ENCODE measurements around the gene GANAB.

The GANAB gene

DNA sequence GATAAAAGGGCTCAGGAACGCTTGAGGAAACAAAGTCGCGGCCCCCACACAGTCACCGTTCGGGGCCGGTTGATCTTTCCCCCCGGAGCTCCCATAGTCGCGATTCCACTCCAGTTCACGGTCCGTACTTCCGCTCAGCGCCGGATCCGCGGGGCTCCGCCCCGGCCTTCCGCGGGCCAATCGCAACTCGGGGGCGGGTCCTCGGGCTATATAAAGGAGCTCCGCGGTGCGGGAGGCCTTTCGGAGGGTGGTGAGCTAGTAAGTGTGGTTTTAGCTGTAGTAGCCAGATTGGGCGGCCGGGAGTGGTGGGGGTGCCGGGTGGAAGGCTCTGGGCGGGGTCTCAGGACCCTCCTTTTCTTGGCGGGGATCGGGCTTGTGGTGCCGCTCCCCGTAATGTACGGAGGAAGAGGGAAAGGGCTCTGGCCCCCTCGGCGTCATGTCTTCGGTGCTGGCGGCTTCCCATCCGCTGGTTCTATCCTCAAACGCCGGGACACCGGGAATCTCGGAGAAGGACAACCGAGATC lies 18.7 kb upstream of the GANAB start, which contains the start of the genes C11orf98 and CSKMT:
C11orf98 (minus strand) TSS at position 136 of the 524 bp plus-strand sequence; CDS start at position 95, 41 bp downstream.
CSKMT (plus strand) TSS at position 238 of the 524 bp plus-strand sequence. CDS start 568 bp downstream, outside the sequence.
- peak within 1 kb of the TSS; percentile 98 for H3K56ac ChIP-seq (ENCODE audit: low read length)
- no peaks in the 10 kb centered on the region for H3K4me1 ChIP-seq (ENCODE audit: control insufficient read depth, low read depth, low read length)
- H2AK5ac ChIP-seq (ENCODE audit: low read length): peak within 1 kb of the TSS; percentile 20
- H3K4ac ChIP-seq (ENCODE audit: low read depth, low read length): peak within 1 kb of the TSS; percentile 98
- H3K23ac ChIP-seq (ENCODE audit: low read length): peak within 1 kb of the TSS; percentile 94
- peak within 1 kb of the TSS; percentile 55 for H2BK120ac ChIP-seq (ENCODE audit: low read depth, low read length)
- H3K9ac ChIP-seq (ENCODE audit: low read length): peak within 1 kb of the TSS; percentile 96
- H3K79me1 ChIP-seq (ENCODE audit: low read length): peaks cover 15% of the 10 kb centered on the region
- WGBS (ENCODE audit: extremely low coverage, insufficient coverage, low lambda C conversion rate): no CpG with 5 or more reads among the region's 47 CpGs
- DNase-seq: peak; percentile 96
- H3K27ac ChIP-seq (ENCODE audit: low read depth, low read length): peak within 1 kb of the TSS; percentile 99
- peaks cover 4% of the 10 kb centered on the region for H3K36me3 ChIP-seq (ENCODE audit: control insufficient read depth, insufficient read depth, low read length)
- H2BK5ac ChIP-seq (ENCODE audit: low read length): peak within 1 kb of the TSS; percentile 63
- H3K4me3 ChIP-seq (ENCODE audit: low read length): peak within 1 kb of the TSS; percentile 98
- peak within 1 kb of the TSS; percentile 69 for H3K4me2 ChIP-seq (ENCODE audit: low read length)
- peaks cover 33% of the 10 kb centered on the region for H3K79me2 ChIP-seq (ENCODE audit: control insufficient read depth, insufficient read depth, low read length)
- H3K27me3 ChIP-seq (ENCODE audit: insufficient read depth, low read length, poor library complexity): no peaks in the 10 kb centered on the region
- H4K8ac ChIP-seq (ENCODE audit: low read depth, low read length): peak within 1 kb of the TSS; percentile 42
- no peak within 1 kb of the TSS for H2BK15ac ChIP-seq (replicated peaks; ENCODE audit: low read depth)
- H4K5ac ChIP-seq (ENCODE audit: low read length): no peak within 1 kb of the TSS
- peak within 1 kb of the TSS; percentile 100 for H3K18ac ChIP-seq (ENCODE audit: low read length)

DNA sequence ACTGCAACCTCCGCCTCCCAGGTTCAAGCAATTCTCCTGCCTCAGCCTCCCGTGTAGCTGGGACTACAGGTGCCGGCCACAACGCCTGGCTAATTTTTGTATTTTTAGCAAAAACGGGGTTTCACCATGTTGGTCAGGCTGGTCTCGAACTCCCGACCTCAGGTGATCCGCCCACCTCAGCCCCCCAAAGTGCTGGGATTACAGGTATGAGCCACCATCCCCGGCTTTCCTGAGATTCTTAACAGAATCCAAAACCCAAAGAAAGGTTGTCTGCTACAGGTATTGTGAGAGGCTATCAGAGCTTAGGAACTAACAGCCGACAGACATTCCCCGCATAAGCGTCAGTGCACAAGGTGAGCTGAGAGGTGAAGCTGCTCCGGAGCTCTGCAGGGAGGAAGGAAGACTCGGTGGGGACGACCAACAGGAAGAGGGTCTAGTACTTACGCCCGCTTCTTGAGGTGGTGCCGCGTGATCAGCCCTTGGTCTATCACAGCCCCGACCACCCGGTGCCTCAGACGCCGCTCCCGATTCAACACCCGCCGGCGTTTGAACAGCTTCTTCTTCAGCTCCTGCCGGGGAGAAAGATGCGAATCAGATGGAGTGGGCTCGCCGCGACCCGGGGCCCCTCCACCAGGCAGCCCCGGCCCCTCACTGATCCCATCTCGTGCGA lies 18.1 kb upstream of the GANAB start:
- H3K79me1 ChIP-seq (ENCODE audit: low read length): peaks cover 15% of the 10 kb centered on the region
- no peaks in the 10 kb centered on the region for H3K4me1 ChIP-seq (ENCODE audit: control insufficient read depth, low read depth, low read length)
- H3K18ac ChIP-seq (ENCODE audit: low read length): peak overlapping the region; percentile 100
- H2BK15ac ChIP-seq (replicated peaks; ENCODE audit: low read depth): no peak overlapping the region
- DNase-seq: peak; percentile 92
- no peaks in the 10 kb centered on the region for H3K27me3 ChIP-seq (ENCODE audit: insufficient read depth, low read length, poor library complexity)
- H3K27ac ChIP-seq (ENCODE audit: low read depth, low read length): peak overlapping the region; percentile 99
- no peak overlapping the region for H4K5ac ChIP-seq (ENCODE audit: low read length)
- peak overlapping the region; percentile 50 for H3K4me2 ChIP-seq (ENCODE audit: low read length)
- H3K23ac ChIP-seq (ENCODE audit: low read length): peak overlapping the region; percentile 94
- H2BK120ac ChIP-seq (ENCODE audit: low read depth, low read length): peak overlapping the region; percentile 55
- peak overlapping the region; percentile 63 for H2BK5ac ChIP-seq (ENCODE audit: low read length)
- peaks cover 4% of the 10 kb centered on the region for H3K36me3 ChIP-seq (ENCODE audit: control insufficient read depth, insufficient read depth, low read length)
- peak overlapping the region; percentile 98 for H3K4me3 ChIP-seq (ENCODE audit: low read length)
- no peak overlapping the region for H2AK5ac ChIP-seq (ENCODE audit: low read length)
- peak overlapping the region; percentile 93 for H3K9ac ChIP-seq (ENCODE audit: low read length)
- H3K4ac ChIP-seq (ENCODE audit: low read depth, low read length): peak overlapping the region; percentile 98
- peaks cover 33% of the 10 kb centered on the region for H3K79me2 ChIP-seq (ENCODE audit: control insufficient read depth, insufficient read depth, low read length)
- H4K8ac ChIP-seq (ENCODE audit: low read depth, low read length): no peak overlapping the region
- WGBS (ENCODE audit: extremely low coverage, insufficient coverage, low lambda C conversion rate): no CpG with 5 or more reads among the region's 36 CpGs
- H3K56ac ChIP-seq (ENCODE audit: low read length): peak overlapping the region; percentile 98

DNA sequence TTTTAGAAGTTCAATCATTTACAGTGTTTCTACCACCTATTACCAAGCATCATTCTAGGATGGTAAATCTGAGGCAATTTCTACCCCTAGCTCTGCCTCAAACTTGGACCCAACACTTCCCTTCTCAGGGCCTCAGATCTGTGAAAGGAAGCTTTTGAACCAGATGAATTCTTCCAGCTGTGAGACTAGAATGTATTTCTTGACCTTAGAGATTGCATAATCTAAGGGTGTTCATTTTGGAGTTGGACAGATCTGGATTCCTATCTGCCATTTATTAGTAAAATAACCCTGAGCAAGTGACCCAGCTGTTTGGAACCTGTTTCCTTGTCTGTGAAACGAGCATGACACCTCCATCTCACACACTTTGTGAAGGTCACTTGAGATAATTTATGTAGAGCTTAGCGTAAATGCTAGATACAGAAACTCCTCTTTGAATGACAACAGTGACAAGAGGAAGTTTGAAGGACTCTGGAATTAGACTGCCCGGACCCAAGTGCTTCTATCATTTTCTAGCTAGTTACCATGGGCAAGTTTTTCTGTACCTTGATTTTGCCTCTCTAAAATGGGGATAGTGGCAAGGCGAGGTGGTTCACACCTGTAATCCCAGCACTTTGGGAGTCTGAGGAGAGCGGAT lies 10.5 kb upstream of the GANAB start:
- Histone ChIP-seq H3K23ac (ENCODE audit: low read length) (no peak overlapping the region), H3K4me3 (ENCODE audit: low read length) (no peak overlapping the region), H3K36me3 (ENCODE audit: control insufficient read depth, insufficient read depth, low read length) (no peaks in the 10 kb centered on the region), H2BK15ac (replicated peaks; ENCODE audit: low read depth) (no peak overlapping the region), H3K4ac (ENCODE audit: low read depth, low read length) (no peak overlapping the region), H2AK5ac (ENCODE audit: low read length) (no peak overlapping the region), H2BK5ac (ENCODE audit: low read length) (no peak overlapping the region), H3K4me2 (ENCODE audit: low read length) (no peak overlapping the region), H3K9ac (ENCODE audit: low read length) (no peak overlapping the region), H4K8ac (ENCODE audit: low read depth, low read length) (no peak overlapping the region), H3K4me1 (ENCODE audit: control insufficient read depth, low read depth, low read length) (peaks cover 2% of the 10 kb centered on the region), H3K79me2 (ENCODE audit: control insufficient read depth, insufficient read depth, low read length) (peaks cover 7% of the 10 kb centered on the region), H3K27ac (ENCODE audit: low read depth, low read length) (no peak overlapping the region), H4K5ac (ENCODE audit: low read length) (no peak overlapping the region), H3K27me3 (ENCODE audit: insufficient read depth, low read length, poor library complexity) (peaks cover 3% of the 10 kb centered on the region), H3K18ac (ENCODE audit: low read length) (no peak overlapping the region), H2BK120ac (ENCODE audit: low read depth, low read length) (no peak overlapping the region), H3K56ac (ENCODE audit: low read length) (no peak overlapping the region), H3K79me1 (ENCODE audit: low read length) (peaks cover 6% of the 10 kb centered on the region)
- no CpG with 5 or more reads among the region's 5 CpGs for whole genome bisulfite sequencing (ENCODE audit: extremely low coverage, insufficient coverage, low lambda C conversion rate)
- DNase-seq: no peak

DNA sequence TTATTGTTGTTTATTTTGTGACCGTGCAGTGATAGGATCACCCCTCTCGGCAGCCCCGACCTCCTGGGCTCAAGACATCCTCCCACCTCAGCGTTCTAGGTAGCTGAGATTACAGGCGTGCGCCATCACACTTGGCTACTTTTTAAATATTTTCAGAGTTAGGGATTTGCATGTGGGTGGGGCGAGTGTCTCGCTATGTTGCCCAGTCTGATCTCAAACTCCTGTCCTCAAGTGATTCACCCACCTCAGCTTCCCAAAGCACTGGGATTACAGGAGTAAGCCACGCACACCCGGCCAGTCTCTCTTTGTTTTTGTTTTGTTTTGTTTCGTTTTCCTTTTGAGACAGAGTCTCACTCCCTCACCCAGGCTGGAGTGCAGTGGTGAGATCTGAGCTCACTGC lies 7.9 kb upstream of the GANAB start:
- Histone ChIP-seq H3K4ac (ENCODE audit: low read depth, low read length) (no peak overlapping the region), H3K4me2 (ENCODE audit: low read length) (no peak overlapping the region), H3K27ac (ENCODE audit: low read depth, low read length) (no peak overlapping the region), H3K36me3 (ENCODE audit: control insufficient read depth, insufficient read depth, low read length) (peaks cover 3% of the 10 kb centered on the region), H2AK5ac (ENCODE audit: low read length) (no peak overlapping the region), H4K8ac (ENCODE audit: low read depth, low read length) (no peak overlapping the region), H3K9ac (ENCODE audit: low read length) (no peak overlapping the region), H3K56ac (ENCODE audit: low read length) (no peak overlapping the region), H3K4me1 (ENCODE audit: control insufficient read depth, low read depth, low read length) (peaks cover 2% of the 10 kb centered on the region), H3K27me3 (ENCODE audit: insufficient read depth, low read length, poor library complexity) (peaks cover 3% of the 10 kb centered on the region), H2BK120ac (ENCODE audit: low read depth, low read length) (no peak overlapping the region), H2BK5ac (ENCODE audit: low read length) (no peak overlapping the region), H3K79me2 (ENCODE audit: control insufficient read depth, insufficient read depth, low read length) (peaks cover 10% of the 10 kb centered on the region), H3K79me1 (ENCODE audit: low read length) (peaks cover 10% of the 10 kb centered on the region), H3K18ac (ENCODE audit: low read length) (no peak overlapping the region), H3K23ac (ENCODE audit: low read length) (no peak overlapping the region), H4K5ac (ENCODE audit: low read length) (no peak overlapping the region), H3K4me3 (ENCODE audit: low read length) (no peak overlapping the region), H2BK15ac (replicated peaks; ENCODE audit: low read depth) (no peak overlapping the region)
- WGBS (ENCODE audit: extremely low coverage, insufficient coverage, low lambda C conversion rate): no CpG with 5 or more reads among the region's 11 CpGs
- DNase-seq: no peak

DNA sequence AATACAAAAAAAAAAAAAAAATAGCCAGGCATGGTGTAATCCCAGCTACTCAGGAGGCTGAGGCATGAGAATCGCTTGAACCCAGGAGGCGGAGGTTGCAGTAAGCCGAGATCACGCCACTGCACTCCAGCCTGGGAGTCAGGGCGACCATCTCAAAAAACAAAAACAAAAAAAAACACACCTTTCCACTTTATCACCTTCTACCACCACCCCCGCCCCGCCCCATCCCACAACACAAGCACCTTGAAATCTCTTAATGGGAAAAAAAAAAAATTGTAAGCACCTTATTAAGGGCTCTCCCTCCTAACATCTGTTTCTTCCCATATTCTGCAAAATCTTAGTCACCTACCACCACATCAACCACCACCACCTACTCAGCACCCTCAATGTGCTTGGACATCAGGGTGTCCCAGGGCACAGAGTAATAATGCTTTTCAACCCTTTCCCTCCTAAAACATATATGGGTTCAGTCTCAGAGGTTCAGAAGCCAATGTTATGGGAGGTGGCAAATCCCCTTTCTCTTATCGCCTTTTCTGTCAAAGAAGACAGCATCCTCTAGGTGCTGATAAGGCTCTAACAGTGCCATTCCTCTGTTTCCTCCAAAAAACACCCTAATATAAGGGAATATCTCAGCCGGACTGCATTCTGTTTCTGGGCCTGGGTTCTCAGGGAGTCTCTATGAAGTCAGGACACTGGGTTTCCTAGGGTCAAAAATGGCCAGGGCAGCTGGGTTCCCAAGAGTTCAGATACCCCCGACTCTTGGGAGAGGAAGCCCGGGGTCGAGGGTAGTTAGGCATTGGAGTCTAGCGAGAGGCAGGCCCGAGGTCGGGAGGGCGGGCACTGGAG lies 6.0 kb upstream of the GANAB start:
- peaks cover 11% of the 10 kb centered on the region for H3K79me1 ChIP-seq (ENCODE audit: low read length)
- DNase-seq: no peak
- H3K4me1 ChIP-seq (ENCODE audit: control insufficient read depth, low read depth, low read length): peaks cover 2% of the 10 kb centered on the region
- no peak overlapping the region for H2BK5ac ChIP-seq (ENCODE audit: low read length)
- peak overlapping the region; percentile 24 for H3K4ac ChIP-seq (ENCODE audit: low read depth, low read length)
- H2AK5ac ChIP-seq (ENCODE audit: low read length): peak overlapping the region; percentile 51
- peak overlapping the region; percentile 99 for H3K9ac ChIP-seq (ENCODE audit: low read length)
- H4K5ac ChIP-seq (ENCODE audit: low read length): no peak overlapping the region
- H3K27me3 ChIP-seq (ENCODE audit: insufficient read depth, low read length, poor library complexity): peaks cover 3% of the 10 kb centered on the region
- WGBS (ENCODE audit: extremely low coverage, insufficient coverage, low lambda C conversion rate): no CpG with 5 or more reads among the region's 16 CpGs
- peak overlapping the region; percentile 99 for H3K4me2 ChIP-seq (ENCODE audit: low read length)
- peak overlapping the region; percentile 89 for H3K23ac ChIP-seq (ENCODE audit: low read length)
- peaks cover 6% of the 10 kb centered on the region for H3K36me3 ChIP-seq (ENCODE audit: control insufficient read depth, insufficient read depth, low read length)
- no peak overlapping the region for H2BK120ac ChIP-seq (ENCODE audit: low read depth, low read length)
- no peak overlapping the region for H4K8ac ChIP-seq (ENCODE audit: low read depth, low read length)
- H3K27ac ChIP-seq (ENCODE audit: low read depth, low read length): peak overlapping the region; percentile 88
- peak overlapping the region; percentile 97 for H3K4me3 ChIP-seq (ENCODE audit: low read length)
- H2BK15ac ChIP-seq (replicated peaks; ENCODE audit: low read depth): no peak overlapping the region
- H3K56ac ChIP-seq (ENCODE audit: low read length): peak overlapping the region; percentile 95
- no peak overlapping the region for H3K18ac ChIP-seq (ENCODE audit: low read length)
- peaks cover 10% of the 10 kb centered on the region for H3K79me2 ChIP-seq (ENCODE audit: control insufficient read depth, insufficient read depth, low read length)

Measured in mesendoderm (in vitro differentiated cells).